ENCODE results near the gene BICD1.

- TF ChIP-seq EP300 (IDR thresholded peaks at IDR 0.05; ENCODE audit: low read depth in 2 of 2, low read length in 2 of 2) = no peak
- no peak for TF ChIP-seq EP300 (CRISPR knock-in tag; IDR thresholded peaks at IDR 0.05; ENCODE audit: borderline replicate concordance)
- TF ChIP-seq NFIC (IDR thresholded peaks at IDR 0.05; ENCODE audit: low read length) = no peak
- TF ChIP-seq CTCF (CRISPR knock-in tag; IDR thresholded peaks at IDR 0.05) = no peak
- TF ChIP-seq MXI1 (IDR thresholded peaks at IDR 0.05; ENCODE audit: borderline replicate concordance, low read depth, low read length) = no peak
- no peak for TF ChIP-seq RFX5 (IDR thresholded peaks at IDR 0.05; ENCODE audit: low read depth, low read length)
- no peak for TF ChIP-seq ZNF235 (CRISPR knock-in tag; IDR thresholded peaks at IDR 0.05; ENCODE audit: borderline replicate concordance)
Measured at GRCh38 chr12:32293808-32294419, 187.3 kb downstream of the BICD1 start.

All from HepG2 (cell line).